ENCODE results near the gene SMG7.

DNA sequence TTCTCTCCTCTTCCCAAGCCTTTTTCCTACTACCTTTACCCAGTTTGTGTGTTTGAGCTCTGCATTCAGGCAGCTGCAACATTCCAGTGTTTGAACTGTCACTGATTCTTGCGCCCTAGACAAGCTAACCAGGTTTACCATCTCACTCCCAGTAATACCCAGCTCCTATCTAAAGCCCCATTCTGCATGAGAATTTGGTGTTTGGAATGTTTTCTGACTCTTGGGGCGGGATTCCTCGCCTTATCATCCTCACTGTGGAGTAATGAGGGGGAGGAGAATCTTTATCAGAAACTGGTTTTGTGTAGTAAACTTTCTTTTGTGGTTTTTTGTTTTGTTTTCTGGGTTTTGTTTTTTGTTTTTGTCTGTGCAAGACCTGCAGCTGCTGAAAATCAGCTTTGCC, 81.5 kb downstream of the SMG7 start:
- no peak for TF ChIP-seq POLR2A (IDR thresholded peaks at IDR 0.05)
- TF ChIP-seq, protein P1, sequence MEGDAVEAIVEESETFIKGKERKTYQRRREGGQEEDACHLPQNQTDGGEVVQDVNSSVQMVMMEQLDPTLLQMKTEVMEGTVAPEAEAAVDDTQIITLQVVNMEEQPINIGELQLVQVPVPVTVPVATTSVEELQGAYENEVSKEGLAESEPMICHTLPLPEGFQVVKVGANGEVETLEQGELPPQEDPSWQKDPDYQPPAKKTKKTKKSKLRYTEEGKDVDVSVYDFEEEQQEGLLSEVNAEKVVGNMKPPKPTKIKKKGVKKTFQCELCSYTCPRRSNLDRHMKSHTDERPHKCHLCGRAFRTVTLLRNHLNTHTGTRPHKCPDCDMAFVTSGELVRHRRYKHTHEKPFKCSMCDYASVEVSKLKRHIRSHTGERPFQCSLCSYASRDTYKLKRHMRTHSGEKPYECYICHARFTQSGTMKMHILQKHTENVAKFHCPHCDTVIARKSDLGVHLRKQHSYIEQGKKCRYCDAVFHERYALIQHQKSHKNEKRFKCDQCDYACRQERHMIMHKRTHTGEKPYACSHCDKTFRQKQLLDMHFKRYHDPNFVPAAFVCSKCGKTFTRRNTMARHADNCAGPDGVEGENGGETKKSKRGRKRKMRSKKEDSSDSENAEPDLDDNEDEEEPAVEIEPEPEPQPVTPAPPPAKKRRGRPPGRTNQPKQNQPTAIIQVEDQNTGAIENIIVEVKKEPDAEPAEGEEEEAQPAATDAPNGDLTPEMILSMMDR (IDR thresholded peaks at IDR 0.05): no peak
- TF ChIP-seq EP300 (IDR thresholded peaks at IDR 0.05): no peak
